Endothelial cell of umbilical vein (primary cell): ENCODE data around the gene NIPBL. TPM values are rescaled to one million over a fixed set of nuclear protein-coding genes. Genes with fewer than 3 reads are reported as not detected.
"Not testable (repeated sequence)": the region's sequence is repeated elsewhere in the genome, so short reads cannot be mapped to it uniquely, and the experiment has no call there.

Experiments used
- BruUV-seq: library from RNA; stranded (reverse); fragments of 400-500 nt; replicated peaks from 2 replicates; lab custom pipeline; 2021; lab: Mats Ljungman, UMichigan
- CTCF ChIA-PET: fragments of 300-600, 350-600 bp; sonication (Branson Sonifier 250); formaldehyde crosslinking; loops from one replicate; lab custom pipeline; 2021; ENCODE audit warnings: antibody characterized with exemption, inconsistent platforms; lab: Charles Lee
- POLR2A ChIA-PET: fragments of 300-600, 350-600 bp; sonication (Branson Sonifier 250); formaldehyde crosslinking; loops from one replicate; lab custom pipeline; 2021; ENCODE audit warnings: antibody characterized with exemption, inconsistent platforms; lab: Charles Lee
- DNase-seq: peaks from one replicate; pipeline ENCODE4 v3.0.0-alpha.2; 2011; ENCODE audit warnings: low read depth, low spot score
- FAIRE-seq: peaks from 2 replicates; lab custom pipeline; 2011; peaks lifted over from hg19 to GRCh38; lab: Jason Lieb, UNC
- H2AFZ ChIP-seq: 2 replicates; pipeline ENCODE4 v1.6.0; 2012; ENCODE audit warnings: low read depth, low read length, control low read depth, inconsistent platforms
- H3K27ac ChIP-seq: 2 replicates; pipeline ENCODE4 v1.5.1; 2011; ENCODE audit warnings: low read depth, mild to moderate bottlenecking, control low read depth, low read length, moderate library complexity; ENCODE audit not compliant: insufficient read depth
- H3K27me3 ChIP-seq, 2 experiments: 2 replicates each; pipeline versions ENCODE4 v1.6.0 to v1.6.1; 2011; ENCODE audit warnings: low read length in 2 of 2, mixed read lengths in 1 of 2; ENCODE audit not compliant: control insufficient read depth in 2 of 2, insufficient read depth in 2 of 2
- H3K36me3 ChIP-seq, 2 experiments: 2 replicates in 1 of 2; 3 replicates in 1 of 2; pipeline ENCODE4 v1.5.1; 2011; ENCODE audit warnings: low read length in 2 of 2, mild to moderate bottlenecking in 1 of 2, moderate library complexity in 1 of 2; ENCODE audit not compliant: control insufficient read depth in 2 of 2, insufficient read depth in 2 of 2; ENCODE audit errors: extremely low read depth in 1 of 2
- H3K4me1 ChIP-seq: 3 replicates; pipeline ENCODE4 v1.5.1; 2011; ENCODE audit warnings: mild to moderate bottlenecking, low read length; ENCODE audit not compliant: control insufficient read depth, insufficient read depth; ENCODE audit errors: extremely low read depth
- H3K4me2 ChIP-seq: 2 replicates; pipeline ENCODE4 v1.6.1; 2011; ENCODE audit warnings: low read length, control low read depth, mixed read lengths; ENCODE audit not compliant: insufficient read depth
- H3K4me3 ChIP-seq, 3 experiments: fragments of 200-600 bp in 1 of 3; sonication (generic), shearing (Covaris generic) in 1 of 3; replicated peaks in 1 of 3; 2 replicates each; pipeline ENCODE4 v1.5.1; 2011 to 2016; ENCODE audit warnings: control low read depth in 3 of 3, low read length in 3 of 3, mild to moderate bottlenecking in 2 of 3, inconsistent platforms in 1 of 3, low read depth in 1 of 3, moderate library complexity in 1 of 3; ENCODE audit not compliant: insufficient read depth in 1 of 3
- H3K79me2 ChIP-seq: 2 replicates; pipeline ENCODE4 v1.6.0; 2012; ENCODE audit warnings: low read length, inconsistent platforms; ENCODE audit not compliant: control insufficient read depth, insufficient read depth
- H3K9ac ChIP-seq: replicated peaks from 2 replicates; pipeline ENCODE3; 2011; ENCODE audit warnings: low read length, control low read depth; ENCODE audit not compliant: insufficient read depth; ENCODE audit errors: extremely low read depth
- H3K9me1 ChIP-seq: replicated peaks from 3 replicates; pipeline ENCODE4 v1.6.0; 2011; ENCODE audit warnings: mild to moderate bottlenecking, low read length; ENCODE audit not compliant: control insufficient read depth, insufficient read depth; ENCODE audit errors: extremely low read depth
- H3K9me3 ChIP-seq: replicated peaks from 2 replicates; pipeline ENCODE4 v1.5.1; 2012; ENCODE audit warnings: low read length, inconsistent platforms; ENCODE audit not compliant: control insufficient read depth, insufficient read depth
- H4K20me1 ChIP-seq: replicated peaks from 2 replicates; pipeline ENCODE3; 2011; ENCODE audit warnings: mild to moderate bottlenecking, low read length; ENCODE audit not compliant: control insufficient read depth, insufficient read depth; ENCODE audit errors: extremely low read depth
- EZH2 ChIP-seq: IDR thresholded peaks from 2 replicates; pipeline ENCODE4 v1.6.1; 2012; ENCODE audit warnings: borderline replicate concordance, low read depth, mild to moderate bottlenecking, moderate library complexity, low read length, inconsistent platforms; ENCODE audit not compliant: severe bottlenecking
- FOS ChIP-seq: IDR thresholded peaks from 2 replicates; pipeline ENCODE4 v1.6.1; 2011; ENCODE audit warnings: mild to moderate bottlenecking, low read length, moderate library complexity, borderline replicate concordance; ENCODE audit not compliant: insufficient read depth
- GATA2 ChIP-seq: IDR thresholded peaks from 2 replicates; pipeline ENCODE4 v1.7.0; 2011; ENCODE audit warnings: low read depth, mild to moderate bottlenecking, moderate library complexity, mixed read lengths, low read length; ENCODE audit not compliant: insufficient read length, insufficient read depth
- JUN ChIP-seq: IDR thresholded peaks from 2 replicates; pipeline ENCODE4 v1.6.1; 2011; ENCODE audit warnings: borderline replicate concordance, low read depth; ENCODE audit not compliant: insufficient read length, insufficient read depth
- MYC ChIP-seq: IDR thresholded peaks from one replicate; pipeline ENCODE4 v1.6.1; 2011; ENCODE audit warnings: mild to moderate bottlenecking, low read depth, low read length
- POLR2A ChIP-seq: IDR thresholded peaks from 2 replicates; pipeline ENCODE4 v1.6.1; 2012; ENCODE audit warnings: low read depth, mild to moderate bottlenecking, control low read depth, low read length
- POLR2AphosphoS5 ChIP-seq: IDR thresholded peaks from 2 replicates; pipeline ENCODE4 v1.6.1; 2012; ENCODE audit warnings: low read depth, mild to moderate bottlenecking, control low read depth, low read length, moderate library complexity; ENCODE audit not compliant: insufficient read depth
- dilution Hi-C: fragments of 300-500 bp; cut with MboI; formaldehyde crosslinking; loops from one replicate; pipeline ENCODE4 v1.15.0; 2019; ENCODE audit warnings: low sequenced_read_pairs; ENCODE audit not compliant: extremely low pct_ligation_motif_present
- intact Hi-C: fragments of 100-400 bp; cut with micrococcal nuclease; formaldehyde crosslinking; loops from one replicate; pipeline ENCODE4 v1.10.0; 2022
- polyA plus RNA-seq, 4 experiments: library from polyadenylated mRNA; depleted of rRNA in 3 of 4; stranded (reverse) in 3 of 4; unstranded in 1 of 4; fragments of >200 nt; gene quantifications; 2 replicates each; pipeline versions ENCODE4 v1.2.1 to v1.2.3, GENCODE V29; 2011 to 2012; ENCODE audit warnings: missing spikeins in 1 of 4
- total RNA-seq: library from RNA; stranded (reverse); gene quantifications from 2 replicates; pipeline ENCODE4 v1.2.3, GENCODE V29; 2021
- TF ChIP-seq, protein P1 (sequence below), 2 donors: IDR thresholded peaks; 1 replicate in 1 of 2; 2 replicates in 1 of 2; pipeline ENCODE4 v1.5.1; 2011; ENCODE audit warnings: low read length in 2 of 2, mild to moderate bottlenecking in 2 of 2, moderate library complexity in 2 of 2, control low read depth in 1 of 2, inconsistent platforms in 1 of 2, low read depth in 1 of 2; ENCODE audit not compliant: insufficient read depth in 1 of 2; ENCODE audit errors: extremely low read depth in 1 of 2
- TF ChIP-seq, protein P2 (sequence below): IDR thresholded peaks from 2 replicates; pipeline ENCODE4 v1.6.1; 2011; ENCODE audit not compliant: insufficient read depth, insufficient read length

The NIPBL gene
- total and polyA plus RNA-seq, 2 donors (not counting 3 experiments of a cell fraction or from before 2014, with no cell fraction given) = 15.5 to 50.7 TPM

DNA sequence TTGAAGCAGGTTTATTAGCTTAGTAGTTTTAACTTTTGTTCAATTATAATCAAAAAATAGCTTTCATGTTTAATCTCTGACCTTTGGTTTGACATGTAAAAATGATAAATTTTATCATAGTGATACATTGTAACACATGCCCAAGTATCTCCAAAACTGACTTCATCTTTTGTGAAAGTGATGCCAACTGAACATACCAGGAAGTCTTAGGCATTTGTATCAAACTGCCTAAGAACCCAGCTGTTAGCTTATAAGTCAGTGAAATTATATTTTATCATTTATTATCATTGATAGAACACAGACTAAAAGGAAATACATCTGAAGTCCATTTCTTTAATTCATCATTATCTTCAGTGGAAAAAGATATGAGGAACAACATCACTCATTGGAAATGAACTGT is 39.1 kb downstream of the NIPBL start:
- TF ChIP-seq JUN = no peak
- TF ChIP-seq, protein P1, sequence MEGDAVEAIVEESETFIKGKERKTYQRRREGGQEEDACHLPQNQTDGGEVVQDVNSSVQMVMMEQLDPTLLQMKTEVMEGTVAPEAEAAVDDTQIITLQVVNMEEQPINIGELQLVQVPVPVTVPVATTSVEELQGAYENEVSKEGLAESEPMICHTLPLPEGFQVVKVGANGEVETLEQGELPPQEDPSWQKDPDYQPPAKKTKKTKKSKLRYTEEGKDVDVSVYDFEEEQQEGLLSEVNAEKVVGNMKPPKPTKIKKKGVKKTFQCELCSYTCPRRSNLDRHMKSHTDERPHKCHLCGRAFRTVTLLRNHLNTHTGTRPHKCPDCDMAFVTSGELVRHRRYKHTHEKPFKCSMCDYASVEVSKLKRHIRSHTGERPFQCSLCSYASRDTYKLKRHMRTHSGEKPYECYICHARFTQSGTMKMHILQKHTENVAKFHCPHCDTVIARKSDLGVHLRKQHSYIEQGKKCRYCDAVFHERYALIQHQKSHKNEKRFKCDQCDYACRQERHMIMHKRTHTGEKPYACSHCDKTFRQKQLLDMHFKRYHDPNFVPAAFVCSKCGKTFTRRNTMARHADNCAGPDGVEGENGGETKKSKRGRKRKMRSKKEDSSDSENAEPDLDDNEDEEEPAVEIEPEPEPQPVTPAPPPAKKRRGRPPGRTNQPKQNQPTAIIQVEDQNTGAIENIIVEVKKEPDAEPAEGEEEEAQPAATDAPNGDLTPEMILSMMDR (IDR thresholded peaks at IDR 0.05; ENCODE audit: extremely low read depth in 1 of 2, insufficient read depth in 1 of 2, low read depth in 1 of 2, low read length in 2 of 2) = no peak
- no peak for TF ChIP-seq EZH2
- TF ChIP-seq, protein P2, sequence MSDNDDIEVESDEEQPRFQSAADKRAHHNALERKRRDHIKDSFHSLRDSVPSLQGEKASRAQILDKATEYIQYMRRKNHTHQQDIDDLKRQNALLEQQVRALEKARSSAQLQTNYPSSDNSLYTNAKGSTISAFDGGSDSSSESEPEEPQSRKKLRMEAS = no peak
- no peak for TF ChIP-seq POLR2A
- TF ChIP-seq FOS = no peak
- no peak for TF ChIP-seq POLR2AphosphoS5
- TF ChIP-seq MYC = no peak
- TF ChIP-seq GATA2 = no peak
- no peak overlapping the region for H3K4me3 ChIP-seq
- no peaks in the 10 kb centered on the region for H3K4me1 ChIP-seq
- H2AFZ ChIP-seq = no peak overlapping the region
- H3K9me3 ChIP-seq = no peaks in the 10 kb centered on the region
- H3K79me2 ChIP-seq = peaks cover 72% of the 10 kb centered on the region
- no peak overlapping the region for H3K4me2 ChIP-seq
- DNase-seq = no peak
- no peak overlapping the region for H3K9ac ChIP-seq
- FAIRE-seq = no peak
- intact Hi-C loops (no loop called here), dilution Hi-C loops (no loop called here)
- H3K27ac ChIP-seq = no peak overlapping the region
- H4K20me1 ChIP-seq = peaks cover 25% of the 10 kb centered on the region
- BruUV-seq = no TSS peak
- POLR2A ChIA-PET = no interaction called here
- H3K36me3 ChIP-seq = no peaks in the 10 kb centered on the region
- H3K27me3 ChIP-seq = no peaks in the 10 kb centered on the region
- CTCF ChIA-PET = interaction anchor here (0.7 to 1.6 kb wide), 2 partner anchors 9 to 29 kb away, joined by 3 to 5 read pairs; no protein-coding TSS in a partner anchor
- H3K9me1 ChIP-seq = peaks cover 2% of the 10 kb centered on the region

DNA sequence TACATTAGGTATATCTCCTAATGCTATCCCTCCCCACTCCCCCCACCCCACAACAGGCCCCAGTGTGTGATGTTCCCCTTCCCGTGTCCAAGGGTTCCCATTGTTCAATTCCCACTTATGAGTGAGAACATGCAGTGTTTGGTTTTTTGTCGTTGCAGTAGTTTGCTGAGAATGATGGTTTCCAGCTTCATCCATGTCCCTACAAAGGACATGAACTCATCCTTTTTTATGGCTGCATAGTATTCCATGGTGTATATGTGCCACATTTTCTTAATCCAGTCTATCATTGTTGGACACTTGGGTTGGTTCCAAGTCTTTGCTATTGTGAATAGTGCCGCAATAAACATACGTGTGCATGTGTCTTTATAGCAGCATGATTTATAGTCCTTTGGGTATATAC is 40.0 kb downstream of the NIPBL start:
- dilution Hi-C loops = not testable (repeated sequence)

DNA sequence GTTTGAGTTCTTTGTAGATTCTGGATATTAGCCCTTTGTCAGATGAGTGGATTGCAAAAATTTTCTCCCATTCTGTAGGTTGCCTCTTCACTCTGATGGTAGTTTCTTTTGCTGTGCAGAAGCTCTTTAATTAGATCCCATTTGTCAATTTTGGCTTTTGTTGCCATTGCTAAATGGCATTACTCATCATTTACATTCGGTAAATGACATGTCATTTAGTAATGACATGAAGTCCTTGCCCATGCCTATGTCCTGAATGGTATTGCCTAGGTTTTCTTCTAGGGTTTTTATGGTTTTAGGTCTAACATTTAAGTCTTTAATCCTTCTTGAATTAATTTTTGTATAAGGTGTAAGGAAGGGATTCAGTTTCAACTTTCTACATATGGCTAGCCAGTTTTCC is 40.8 kb downstream of the NIPBL start:
- BruUV-seq, H3K9me1 ChIP-seq, FAIRE-seq, H3K9ac ChIP-seq, H3K36me3 ChIP-seq, POLR2A ChIA-PET, H3K4me1 ChIP-seq, DNase-seq, CTCF ChIA-PET, H3K27ac ChIP-seq, H3K4me3 ChIP-seq, H3K4me2 ChIP-seq, intact Hi-C loops, H3K27me3 ChIP-seq, H3K9me3 ChIP-seq, H2AFZ ChIP-seq, dilution Hi-C loops: not testable (repeated sequence)
- peaks cover 22% of the 10 kb centered on the region for H4K20me1 ChIP-seq
- H3K79me2 ChIP-seq = peaks cover 71% of the 10 kb centered on the region

More for the DNA sequence above, 40.0 kb downstream of the NIPBL start:
- H3K4me3 ChIP-seq, CTCF ChIA-PET, H3K9me3 ChIP-seq, H3K4me1 ChIP-seq, intact Hi-C loops, FAIRE-seq, H3K9me1 ChIP-seq, DNase-seq, H3K9ac ChIP-seq, POLR2A ChIA-PET, H3K4me2 ChIP-seq, H3K36me3 ChIP-seq, BruUV-seq, H3K27me3 ChIP-seq, H2AFZ ChIP-seq, H3K27ac ChIP-seq: not testable (repeated sequence)
- Histone ChIP-seq H3K79me2 (peaks cover 72% of the 10 kb centered on the region), H4K20me1 (peaks cover 20% of the 10 kb centered on the region)
